ELR (cell line): ENCODE data around the gene STPG3.

Experiments used
- DNase-seq: peaks from one replicate; pipeline ENCODE4 v3.0.0-alpha.2; 2015; ENCODE audit warnings: low read depth

Gene STPG3

GRCh38 chr9:137302449-137303150 is 51.5 kb downstream of the STPG3 start:
- peak; percentile 74 for DNase-seq
